GM19395 (cell line): Measurements from ENCODE around the gene HSD11B1L.
"Not testable (repeated sequence)": the region's sequence is repeated elsewhere in the genome, so short reads cannot be mapped to it uniquely, and the experiment has no call there.

Experiments
- ATAC-seq: cut with Tn5 transposase; IDR thresholded peaks from one replicate; pipeline ENCODE4 v1.9.1; 2021; ENCODE audit warnings: mild to moderate bottlenecking, moderate library complexity; ENCODE audit not compliant: unreplicated experiment

HSD11B1L gene

GRCh38 chr19:5719961-5720790 is 39.3 kb downstream of the HSD11B1L start, which contains the start of the genes CATSPERD and LONP1:
TSS of gene CATSPERD (plus strand) at chr19:5720637. CDS start at chr19:5720738, 101 bp downstream.
TSS of gene LONP1 (minus strand) at chr19:5720146. CDS start at chr19:5720132, 14 bp downstream.
- ATAC-seq = peak; percentile 79

- no peak for ATAC-seq
Measured at GRCh38 chr19:5727453-5728050, 46.7 kb downstream of the HSD11B1L start.

- ATAC-seq = not testable (repeated sequence)
Measured at GRCh38 chr19:5733172-5733571, 52.3 kb downstream of the HSD11B1L start.
